SK-N-SH treated with all-trans-retinoic acid at 6 μM for 48 hours (cell line): Measurements from ENCODE around the gene C10orf120.

Source experiments
- ESRRG ChIP-seq: fragments of 250-450 bp; sonication (Bioruptor Pico); IDR thresholded peaks from 2 replicates; pipeline ENCODE4 v1.6.1; 2021; ENCODE audit warnings: mild to moderate bottlenecking
- GLIS3 ChIP-seq: fragments of 250-450 bp; sonication (Bioruptor Pico); IDR thresholded peaks from 2 replicates; pipeline ENCODE4 v1.5.0; 2020; ENCODE audit warnings: mild to moderate bottlenecking, moderate library complexity
- PATZ1 ChIP-seq: fragments of 250-450 bp; sonication (Bioruptor Pico); IDR thresholded peaks from 2 replicates; pipeline ENCODE4 v1.8.0; 2020; ENCODE audit warnings: mild to moderate bottlenecking, moderate library complexity, borderline replicate concordance
- ZNF70 ChIP-seq: fragments of 450-650 bp; formaldehyde crosslinking; IDR thresholded peaks from 2 replicates; pipeline ENCODE4 v1.5.0; 2020; ENCODE audit warnings: mild to moderate bottlenecking, moderate library complexity

- TF ChIP-seq ESRRG (CRISPR knock-in tag) = no peak
- TF ChIP-seq PATZ1 (CRISPR knock-in tag) = no peak
- no peak for TF ChIP-seq GLIS3 (CRISPR knock-in tag)
- no peak for TF ChIP-seq ZNF70 (CRISPR knock-in tag)
Measured at GRCh38 chr10:122658356-122659049, 41.1 kb downstream of the C10orf120 start.
